Activated CD4-positive, CD25-positive, alpha-beta regulatory T cell treated with anti-CD3 and anti-CD28 coated beads, Interleukin-2, amount 50 U/mL, for 16 hours (primary cell): ENCODE data around the gene CPB2.

Source experiments
- DNase-seq: peaks from one replicate; pipeline ENCODE4 v3.0.0-alpha.2; 2020; ENCODE audit warnings: low read depth, low spot score

CPB2 gene

GRCh38 chr13:46104868-46105267 is at the start of gene CPB2:
TSS of gene CPB2 (minus strand) at chr13:46105033. CDS start at chr13:46105009, 24 bp downstream.
- no peak for DNase-seq

- DNase-seq = no peak
Measured at GRCh38 chr13:46154136-46154801, 49.4 kb upstream of the CPB2 start.

GRCh38 chr13:46152627-46153328 is 47.9 kb upstream of the CPB2 start:
- no peak for DNase-seq

- no peak for DNase-seq
Measured at GRCh38 chr13:46150134-46150693, 45.4 kb upstream of the CPB2 start.

GRCh38 chr13:46149272-46150133 is 44.7 kb upstream of the CPB2 start:
- DNase-seq = no peak

- no peak for DNase-seq
Measured at GRCh38 chr13:46146898-46147297, 42.1 kb upstream of the CPB2 start.

GRCh38 chr13:46145950-46146349 is 41.1 kb upstream of the CPB2 start:
- DNase-seq = no peak

GRCh38 chr13:46145135-46145534 is 40.3 kb upstream of the CPB2 start:
- no peak for DNase-seq

- DNase-seq = no peak
Measured at GRCh38 chr13:46143184-46143701, 38.4 kb upstream of the CPB2 start.

- no peak for DNase-seq
Measured at GRCh38 chr13:46142776-46143175, 37.9 kb upstream of the CPB2 start.

GRCh38 chr13:46140044-46140443 is 35.2 kb upstream of the CPB2 start:
- no peak for DNase-seq

- DNase-seq = no peak
Measured at GRCh38 chr13:46137627-46138317, 32.9 kb upstream of the CPB2 start.

- DNase-seq = no peak
Measured at GRCh38 chr13:46136688-46137087, 31.9 kb upstream of the CPB2 start.

GRCh38 chr13:46134961-46135522 is 30.2 kb upstream of the CPB2 start:
- DNase-seq = no peak

GRCh38 chr13:46134494-46134893 is 29.7 kb upstream of the CPB2 start:
- DNase-seq = no peak

GRCh38 chr13:46132109-46132508 is 27.3 kb upstream of the CPB2 start:
- DNase-seq = no peak

GRCh38 chr13:46131705-46132104 is 26.9 kb upstream of the CPB2 start:
- no peak for DNase-seq

GRCh38 chr13:46129955-46130618 is 25.3 kb upstream of the CPB2 start:
- DNase-seq = no peak

GRCh38 chr13:46129124-46129523 is 24.3 kb upstream of the CPB2 start:
- DNase-seq = no peak

- no peak for DNase-seq
Measured at GRCh38 chr13:46127358-46128023, 22.7 kb upstream of the CPB2 start.
